ENCODE measurements around the gene KIF5B. TPM values are rescaled to one million over a fixed set of nuclear protein-coding genes. Genes with fewer than 3 reads are reported as not detected.

KIF5B gene
- total and polyA plus RNA-seq, 10 of the 15 experiments (the other 5 are each of a cell fraction or from before 2014, with no cell fraction given): 14.7 to 47.4 (median 33.1) TPM

DNA sequence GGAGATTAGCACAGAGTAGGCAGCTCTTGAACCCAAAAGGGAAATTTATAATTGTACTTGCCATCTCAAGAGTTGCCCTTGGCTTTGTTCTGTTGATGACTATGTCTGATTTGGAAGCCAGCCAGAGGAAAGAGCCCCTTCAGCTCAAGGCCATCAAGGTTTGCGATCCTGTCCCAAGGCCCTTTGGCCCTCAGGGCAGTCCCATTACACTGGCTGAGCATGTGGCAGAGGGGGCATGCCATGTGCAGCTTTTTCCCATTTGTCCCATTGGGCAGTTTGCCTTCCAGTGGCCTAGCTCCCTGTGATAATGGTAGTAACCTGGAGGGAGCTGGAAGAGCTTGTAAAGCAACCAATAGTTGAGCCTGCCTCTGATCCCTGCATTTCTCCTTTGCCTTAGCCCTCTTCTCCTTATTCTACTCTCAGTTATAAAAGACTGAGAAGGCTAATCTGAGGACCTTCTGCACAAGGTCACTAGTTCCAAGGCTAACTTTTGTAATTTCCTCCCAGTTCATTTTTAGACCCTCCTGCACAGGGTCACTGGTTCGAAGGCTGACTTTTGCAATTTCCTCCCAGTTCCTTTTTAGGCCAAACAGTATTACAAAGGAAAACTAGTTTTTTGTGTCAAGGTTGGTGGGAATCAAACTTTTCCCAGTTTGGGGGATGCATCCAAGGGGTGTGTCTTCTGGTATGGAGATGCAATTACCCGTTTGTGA is 96.6 kb downstream of the KIF5B start:
- WGBS (ENCODE audit: insufficient coverage, insufficient replicate concordance, low lambda C conversion rate, missing lambda C conversion rate): 45% methylated on average over 3 of the region's 3 CpGs
- CTCF ChIA-PET: interaction anchor here (1.2 kb wide), 1 partner anchor 149 kb away, joined by 3 read pairs; no protein-coding TSS in a partner anchor
- Histone ChIP-seq H3K27me3 (replicated peaks in 1 of 2; ENCODE audit: control insufficient read depth in 2 of 2, insufficient read depth in 2 of 2, low read length in 1 of 2) (no peaks in the 10 kb centered on the region), H2AFZ (ENCODE audit: control insufficient read depth, low read depth, low read length) (no peak overlapping the region), H3K27ac (ENCODE audit: control insufficient read depth, insufficient read depth) (no peak overlapping the region), H3K4me2 (ENCODE audit: control insufficient read depth, insufficient read depth) (no peak overlapping the region), H3K36me3 (ENCODE audit: control insufficient read depth in 2 of 2, insufficient read depth in 2 of 2, low read length in 1 of 2) (no peaks in the 10 kb centered on the region), H3K9me3 (replicated peaks; ENCODE audit: control insufficient read depth, insufficient read depth, low read length) (no peaks in the 10 kb centered on the region; the same call in 2 of the 3 replicates), H3K4me1 (ENCODE audit: control insufficient read depth, insufficient read depth, low read length) (no peaks in the 10 kb centered on the region), H3K79me2 (ENCODE audit: control insufficient read depth, insufficient read depth, low read length) (no peaks in the 10 kb centered on the region), H4K20me1 (ENCODE audit: control insufficient read depth, insufficient read depth) (no peaks in the 10 kb centered on the region), H3K9ac (ENCODE audit: control insufficient read depth, insufficient read depth, low read length) (no peak overlapping the region), H3K4me3 (no peak overlapping the region)
- no TSS peak for BruUV-seq (replicated peaks)
- POLR2A ChIA-PET: interaction anchor here (0.8 kb wide), 1 partner anchor 9 kb away, joined by 3 read pairs; no protein-coding TSS in a partner anchor
- no peak for DNase-seq (ENCODE audit: low read depth, low spot score)
- in situ Hi-C loops (cut with MboI): no loop called here
- SMC1A ChIA-PET (ENCODE audit: uncharacterized antibody, unreplicated experiment): interaction anchor here (1.0 to 1.2 kb wide), 2 partner anchors 30 to 97 kb away, joined by 3 to 5 read pairs; no protein-coding TSS in a partner anchor
- RAD21 ChIA-PET (ENCODE audit: unreplicated experiment): no interaction called here
- intact Hi-C loops (cut with micrococcal nuclease; ENCODE audit: unreplicated experiment): no loop called here
- FAIRE-seq: no peak
- ATAC-seq: no peak
- TF ChIP-seq RAD21 (IDR thresholded peaks at IDR 0.05; ENCODE audit: insufficient read depth, low read depth, low read length): no peak

Small RNA genes within 50 kb of the gene (small RNA-seq; reads per million reads assigned to genes)
- gene RF00019: not detected
- not detected for gene RN7SL825P

Other genes with a start within 250 kb of the KIF5B start
- gene ARHGAP12, start 127.6 kb downstream of the KIF5B start, total RNA-seq (2014; rRNA removed): 9.7 and 12.2 TPM in 2 replicates
- 12.9 and 13.5 TPM in 2 replicates for gene ARHGAP12, start 127.6 kb downstream of the KIF5B start, total RNA-seq (2014; rRNA removed; fragmentation: Illumina TruSeq; extraction: Trizol)
- gene ARHGAP12, start 127.6 kb downstream of the KIF5B start, total RNA-seq (2021): 7.4 and 8.2 TPM in 2 replicates
- gene ARHGAP12, start 127.6 kb downstream of the KIF5B start, polyA plus RNA-seq (2011; rRNA removed): 15.6 and 25.0 TPM in 2 replicates
- 9.4 and 12.2 TPM in 2 replicates for gene ARHGAP12, start 127.6 kb downstream of the KIF5B start, polyA plus RNA-seq (2014; fragmentation: Illumina TruSeq; extraction: Trizol)
- 1 to 10 TPM; 5.4 to 7.7 TPM for gene ARHGAP12, start 127.6 kb downstream of the KIF5B start, polyA plus RNA-seq (2014; fragmentation: Nextera tagmentation; extraction: Ambion mirVana)
- gene ARHGAP12, start 127.6 kb downstream of the KIF5B start, polyA plus RNA-seq (2014; rRNA removed): 5.6 and 7.4 TPM in 2 replicates
- gene ARHGAP12, start 127.6 kb downstream of the KIF5B start, polyA plus RNA-seq (2016; fragmentation: Nextera tagmentation; extraction: Ambion mirVana): 10 to 100 TPM in 1 of 2 experiments, 1 to 10 TPM in 1; 6.0 to 10.6 TPM

Data from GM12878 (cell line).